Activated naive CD8-positive, alpha-beta T cell treated with anti-CD3 and anti-CD28 coated beads for 36 hours (primary cell): ENCODE data around the gene CCNY. TPM values are rescaled to one million over a fixed set of nuclear protein-coding genes. Genes with fewer than 3 reads are reported as not detected.

Experiments
- DNase-seq: peaks from one replicate; pipeline ENCODE4 v3.0.0; 2021
- H3K27ac Mint-ChIP-seq: one replicate; pipeline ENCODE4 v1.8.0; 2022; ENCODE audit warnings: mild to moderate bottlenecking, moderate library complexity, mixed read lengths
- H3K27me3 Mint-ChIP-seq: one replicate; pipeline ENCODE4 v1.8.0; 2022; ENCODE audit warnings: mild to moderate bottlenecking, mixed read lengths
- H3K36me3 Mint-ChIP-seq: one replicate; pipeline ENCODE4 v1.8.0; 2021; ENCODE audit warnings: mild to moderate bottlenecking, mixed read lengths
- H3K4me1 Mint-ChIP-seq: one replicate; pipeline ENCODE4 v1.8.0; 2021; ENCODE audit warnings: mixed read lengths
- H3K4me3 Mint-ChIP-seq: one replicate; pipeline ENCODE4 v1.8.0; 2022; ENCODE audit warnings: mild to moderate bottlenecking, moderate library complexity, mixed read lengths
- H3K9me3 Mint-ChIP-seq: one replicate; pipeline ENCODE4 v1.8.0; 2022; ENCODE audit warnings: mixed read lengths
- total RNA-seq, 2 experiments: library from RNA; stranded (reverse); gene quantifications; one replicate each; pipeline ENCODE4 v1.2.3, GENCODE V29; 2021

CCNY gene
- total RNA-seq, 2 experiments from 2014 or later: 52.1 to 55.2 TPM

DNA sequence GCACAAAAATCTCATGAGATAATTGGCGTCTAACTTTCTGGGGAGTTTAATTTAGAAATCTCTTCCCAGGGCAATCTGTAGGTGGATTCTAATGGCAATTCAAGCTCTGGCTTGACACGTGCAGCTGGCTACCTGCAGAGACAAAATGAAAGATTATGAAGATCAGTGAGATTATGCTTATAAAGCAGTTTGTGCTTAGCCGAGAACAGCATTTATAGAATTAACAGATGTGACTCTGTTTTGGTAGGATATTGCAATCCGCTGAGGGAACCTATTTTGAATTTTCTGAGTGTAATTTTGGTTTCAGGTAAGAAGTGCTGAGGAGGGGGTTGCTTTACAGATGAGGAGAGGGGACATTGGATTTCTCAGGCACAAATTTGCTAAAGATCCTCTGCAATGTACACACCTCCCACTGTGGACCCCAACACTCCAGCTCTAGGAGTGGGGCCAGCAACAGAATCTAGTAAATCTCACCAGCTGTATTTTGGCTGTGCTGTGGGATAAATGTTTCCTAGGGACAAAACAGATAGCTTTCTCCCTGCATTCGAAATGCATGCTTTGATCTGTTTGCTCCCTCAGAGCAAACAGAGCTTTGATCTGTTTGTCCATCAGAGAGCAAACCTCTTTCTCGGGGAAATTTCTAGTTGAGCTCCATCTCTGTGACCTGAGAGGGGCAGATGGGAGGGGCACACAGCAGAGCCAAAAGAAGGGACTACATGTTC lies 276.2 kb downstream of the CCNY start:
- Mint-ChIP-seq H3K27me3 (peaks cover 60% of the 10 kb centered on the region), H3K9me3 (peaks cover 3% of the 10 kb centered on the region), H3K4me1 (no peaks in the 10 kb centered on the region), H3K4me3 (no peak overlapping the region), H3K27ac (no peak overlapping the region), H3K36me3 (no peaks in the 10 kb centered on the region)
- no peak for DNase-seq

GRCh38 chr10:35613107-35613440 lies 276.8 kb downstream of the CCNY start:
- H3K4me1 Mint-ChIP-seq: no peaks in the 10 kb centered on the region
- H3K4me3 Mint-ChIP-seq: no peak overlapping the region
- no peak overlapping the region for H3K27ac Mint-ChIP-seq
- H3K36me3 Mint-ChIP-seq: no peaks in the 10 kb centered on the region
- peaks cover 3% of the 10 kb centered on the region for H3K9me3 Mint-ChIP-seq
- peaks cover 55% of the 10 kb centered on the region for H3K27me3 Mint-ChIP-seq
- DNase-seq: no peak

DNA sequence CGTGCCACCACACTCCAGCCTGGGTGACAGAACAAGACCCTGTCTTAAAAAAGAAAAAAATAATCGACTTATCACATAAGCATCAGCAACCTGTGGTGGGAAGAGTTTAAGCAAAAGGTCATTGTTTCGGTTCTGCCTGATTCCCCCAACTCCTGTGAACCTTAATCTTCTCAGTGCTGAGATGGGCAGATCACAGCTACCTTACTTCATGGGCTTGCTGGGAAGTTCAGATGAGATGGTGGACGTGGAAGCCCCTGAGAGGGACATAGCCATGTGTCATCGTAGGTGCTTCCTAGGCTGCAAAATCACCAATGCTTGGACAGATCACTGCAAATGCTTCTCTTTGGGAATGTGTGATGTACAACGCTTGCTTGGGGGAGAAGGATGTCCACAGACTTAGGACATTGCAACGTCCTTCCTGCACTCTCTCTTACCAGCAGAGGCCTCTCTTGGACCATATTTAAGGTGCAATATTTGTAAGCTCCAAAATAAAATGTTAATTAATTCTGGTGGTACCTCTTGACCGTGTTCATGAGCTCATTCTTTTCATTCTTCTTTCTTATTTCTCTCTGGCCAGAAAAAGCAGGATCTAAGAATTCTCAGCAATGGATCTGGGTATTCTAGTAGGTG lies 277.4 kb downstream of the CCNY start:
- Mint-ChIP-seq H3K27ac (no peak overlapping the region), H3K27me3 (peaks cover 54% of the 10 kb centered on the region), H3K36me3 (no peaks in the 10 kb centered on the region), H3K9me3 (peaks cover 4% of the 10 kb centered on the region), H3K4me1 (no peaks in the 10 kb centered on the region), H3K4me3 (no peak overlapping the region)
- no peak for DNase-seq

DNA sequence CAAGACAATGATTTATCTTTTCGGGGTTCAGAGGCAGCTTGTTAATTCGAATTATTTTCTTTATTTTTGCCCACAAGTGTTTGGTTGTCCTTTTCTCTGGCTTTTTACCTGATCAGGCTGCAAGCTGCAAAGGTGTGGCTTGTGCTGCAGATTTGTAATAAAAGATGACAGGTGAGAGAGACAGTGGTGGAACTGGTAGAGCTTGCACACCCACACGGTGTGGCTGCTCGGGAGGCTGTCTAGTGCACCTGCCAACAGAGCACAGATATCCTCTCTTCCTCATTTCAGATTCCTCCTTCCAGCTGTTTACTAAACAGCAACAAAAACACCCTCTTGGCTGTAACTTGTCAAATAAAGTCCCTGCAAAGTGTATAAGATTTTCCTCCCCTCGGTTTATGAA lies 278.0 kb downstream of the CCNY start:
- Mint-ChIP-seq H3K36me3 (no peaks in the 10 kb centered on the region), H3K27ac (no peak overlapping the region), H3K4me3 (no peak overlapping the region), H3K4me1 (no peaks in the 10 kb centered on the region), H3K27me3 (peaks cover 50% of the 10 kb centered on the region), H3K9me3 (peaks cover 6% of the 10 kb centered on the region)
- no peak for DNase-seq

Other genes with a start within 250 kb of the CCNY start
- 10 to 100 TPM; 50.6 to 51.5 TPM for gene CUL2, start 246.2 kb upstream of the CCNY start, total RNA-seq
- gene CREM, start 209.7 kb upstream of the CCNY start, total RNA-seq: 100 to 1,000 TPM; 143 to 156 TPM